ENCODE results near the gene FBN2. TPM values are rescaled to one million over a fixed set of nuclear protein-coding genes. Genes with fewer than 3 reads are reported as not detected.
"Not testable (repeated sequence)": the region's sequence is repeated elsewhere in the genome, so short reads cannot be mapped to it uniquely, and the experiment has no call there.

FBN2 gene
- total RNA-seq, 1 donor from 2014 or later = 10.0 TPM

GRCh38 chr5:128447224-128447623 lies 90.8 kb downstream of the FBN2 start:
- DNase-seq; ATAC-seq; intact Hi-C loops (cut with micrococcal nuclease): not testable (repeated sequence)

- intact Hi-C loops (cut with micrococcal nuclease) = no loop called here
- no peak for ATAC-seq
- no peak for DNase-seq
Measured at GRCh38 chr5:128441941-128442350, 96.1 kb downstream of the FBN2 start.

GRCh38 chr5:128441165-128441564 lies 96.9 kb downstream of the FBN2 start:
- ATAC-seq = no peak
- no peak for DNase-seq
- intact Hi-C loops (cut with micrococcal nuclease) = no loop called here

- intact Hi-C loops (cut with micrococcal nuclease) = no loop called here
Measured at GRCh38 chr5:128436749-128437188, 101.3 kb downstream of the FBN2 start.

GRCh38 chr5:128435861-128436260 lies 102.2 kb downstream of the FBN2 start:
- intact Hi-C loops (cut with micrococcal nuclease) = no loop called here
- ATAC-seq = no peak
- no peak for DNase-seq

More at GRCh38 chr5:128436749-128437188, 101.3 kb downstream of the FBN2 start:
- DNase-seq (no peak), ATAC-seq (peak; percentile 28)

- intact Hi-C loops (cut with micrococcal nuclease) = no loop called here
- ATAC-seq (no peak), DNase-seq (no peak)
Measured at GRCh38 chr5:128434993-128435392, 103.1 kb downstream of the FBN2 start.

GRCh38 chr5:128432913-128433440 lies 105.1 kb downstream of the FBN2 start:
- ATAC-seq (no peak), DNase-seq (no peak)
- intact Hi-C loops (cut with micrococcal nuclease) = no loop called here

GRCh38 chr5:128427921-128428320 lies 110.1 kb downstream of the FBN2 start:
- DNase-seq (no peak), ATAC-seq (no peak)
- intact Hi-C loops (cut with micrococcal nuclease) = no loop called here

- ATAC-seq (no peak), DNase-seq (no peak)
- intact Hi-C loops (cut with micrococcal nuclease) = no loop called here
Measured at GRCh38 chr5:128426090-128426534, 111.9 kb downstream of the FBN2 start.

- DNase-seq = no peak
- no peak for ATAC-seq
- intact Hi-C loops (cut with micrococcal nuclease) = no loop called here
Measured at GRCh38 chr5:128424646-128425045, 113.4 kb downstream of the FBN2 start.

GRCh38 chr5:128422612-128423011 lies 115.4 kb downstream of the FBN2 start:
- intact Hi-C loops (cut with micrococcal nuclease) = no loop called here
- no peak for DNase-seq
- ATAC-seq = no peak

- DNase-seq (no peak), ATAC-seq (no peak)
- intact Hi-C loops (cut with micrococcal nuclease) = no loop called here
Measured at GRCh38 chr5:128414469-128414868, 123.6 kb downstream of the FBN2 start.

GRCh38 chr5:128413356-128413755 lies 124.7 kb downstream of the FBN2 start:
- intact Hi-C loops (cut with micrococcal nuclease) = no loop called here
- no peak for ATAC-seq

GRCh38 chr5:128412145-128412930 lies 125.7 kb downstream of the FBN2 start:
- intact Hi-C loops (cut with micrococcal nuclease) = no loop called here
- ATAC-seq = no peak
- no peak for DNase-seq

More at GRCh38 chr5:128413356-128413755, 124.7 kb downstream of the FBN2 start:
- DNase-seq = no peak

- intact Hi-C loops (cut with micrococcal nuclease) = no loop called here
- DNase-seq (no peak), ATAC-seq (no peak)
Measured at GRCh38 chr5:128409166-128409800, 128.8 kb downstream of the FBN2 start.

GRCh38 chr5:128408622-128409021 lies 129.4 kb downstream of the FBN2 start:
- ATAC-seq (no peak), DNase-seq (no peak)
- intact Hi-C loops (cut with micrococcal nuclease) = no loop called here

- ATAC-seq (no peak), DNase-seq (no peak)
- intact Hi-C loops (cut with micrococcal nuclease) = no loop called here
Measured at GRCh38 chr5:128407944-128408343, 130.1 kb downstream of the FBN2 start.

- no peak for DNase-seq
- ATAC-seq = no peak
- intact Hi-C loops (cut with micrococcal nuclease) = no loop called here
Measured at GRCh38 chr5:128406803-128407202, 131.2 kb downstream of the FBN2 start.

- ATAC-seq (no peak), DNase-seq (no peak)
- intact Hi-C loops (cut with micrococcal nuclease) = no loop called here
Measured at GRCh38 chr5:128405159-128405558, 132.9 kb downstream of the FBN2 start.

GRCh38 chr5:128403333-128403732 lies 134.7 kb downstream of the FBN2 start:
- DNase-seq (no peak), ATAC-seq (no peak)
- intact Hi-C loops (cut with micrococcal nuclease) = no loop called here
